Lower leg skin (tissue), 4 donors: Measurements from ENCODE around the gene MED27. TPM values are rescaled to one million over a fixed set of nuclear protein-coding genes. Genes with fewer than 3 reads are reported as not detected.

Experiments
- DNase-seq, 2 donors: peaks; one replicate each; pipeline ENCODE4 v3.0.0-alpha.2; 2019; ENCODE audit warnings: low spot score in 2 of 2
- H3K4me3 ChIP-seq: fragments of 200-600 bp; sonication (generic); 2 replicates; pipeline ENCODE4 v1.5.1; 2017; ENCODE audit warnings: mild to moderate bottlenecking, low read depth; ENCODE audit not compliant: poor library complexity, severe bottlenecking
- POLR2A ChIP-seq, 2 donors: fragments of 450-650 bp; IDR thresholded peaks; one replicate each; pipeline ENCODE4 v1.6.1; 2016 to 2017; ENCODE audit warnings: antibody characterized with exemption in 2 of 2, mild to moderate bottlenecking in 1 of 2, moderate library complexity in 1 of 2
- WGBS, 2 donors: methylation state at CpG; one replicate each; pipeline ENCODE4 v1.1.5; 2018; 5-methylcytosine and 5-hydroxymethylcytosine counted together
- intact Hi-C: fragments of 100-400 bp; cut with DNase I; formaldehyde crosslinking; loops from one replicate; pipeline ENCODE4 v1.15.0; 2023; ENCODE audit warnings: low total_unique reads
- total RNA-seq, 4 donors: library from RNA; depleted of rRNA; stranded (reverse); fragments of >200 nt; gene quantifications; one replicate each; pipeline ENCODE4 v1.1.0, GENCODE V29; 2016
- TF ChIP-seq, protein P1 (sequence below), 3 donors: fragments of 450-650 bp; IDR thresholded peaks; one replicate each; pipeline ENCODE4 v1.5.1; 2016; ENCODE audit warnings: antibody characterized with exemption in 3 of 3, mild to moderate bottlenecking in 3 of 3, moderate library complexity in 2 of 3

The MED27 gene
- total RNA-seq, 4 donors from 2014 or later = 15.4 to 20.3 (median 16.5) TPM

DNA sequence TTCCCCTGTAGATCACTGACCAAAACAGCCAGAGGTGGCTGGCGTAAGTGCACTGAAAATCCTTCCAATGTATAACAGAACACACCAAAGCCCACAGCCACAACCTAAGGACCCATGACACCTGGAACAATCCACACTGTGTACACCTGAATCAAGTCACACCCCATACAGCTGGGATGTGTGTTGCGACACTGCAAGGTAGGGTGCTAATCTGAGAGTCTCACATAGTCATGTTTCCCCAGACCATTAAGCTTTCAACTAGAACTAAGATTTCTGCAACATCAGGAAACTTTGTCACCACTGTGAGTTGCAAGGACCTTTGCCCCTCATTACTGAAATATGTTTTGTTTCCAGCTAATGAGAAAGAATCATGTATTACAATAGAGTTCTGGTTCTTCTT is 59.4 kb downstream of the MED27 start:
- DNase-seq = no peak
- no peak overlapping the region for H3K4me3 ChIP-seq
- 91 to 95% methylated on average over 2 of the region's 2 CpGs for WGBS, 2 donors
- TF ChIP-seq, protein P1, sequence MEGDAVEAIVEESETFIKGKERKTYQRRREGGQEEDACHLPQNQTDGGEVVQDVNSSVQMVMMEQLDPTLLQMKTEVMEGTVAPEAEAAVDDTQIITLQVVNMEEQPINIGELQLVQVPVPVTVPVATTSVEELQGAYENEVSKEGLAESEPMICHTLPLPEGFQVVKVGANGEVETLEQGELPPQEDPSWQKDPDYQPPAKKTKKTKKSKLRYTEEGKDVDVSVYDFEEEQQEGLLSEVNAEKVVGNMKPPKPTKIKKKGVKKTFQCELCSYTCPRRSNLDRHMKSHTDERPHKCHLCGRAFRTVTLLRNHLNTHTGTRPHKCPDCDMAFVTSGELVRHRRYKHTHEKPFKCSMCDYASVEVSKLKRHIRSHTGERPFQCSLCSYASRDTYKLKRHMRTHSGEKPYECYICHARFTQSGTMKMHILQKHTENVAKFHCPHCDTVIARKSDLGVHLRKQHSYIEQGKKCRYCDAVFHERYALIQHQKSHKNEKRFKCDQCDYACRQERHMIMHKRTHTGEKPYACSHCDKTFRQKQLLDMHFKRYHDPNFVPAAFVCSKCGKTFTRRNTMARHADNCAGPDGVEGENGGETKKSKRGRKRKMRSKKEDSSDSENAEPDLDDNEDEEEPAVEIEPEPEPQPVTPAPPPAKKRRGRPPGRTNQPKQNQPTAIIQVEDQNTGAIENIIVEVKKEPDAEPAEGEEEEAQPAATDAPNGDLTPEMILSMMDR (IDR thresholded peaks at IDR 0.05) = no peak
- TF ChIP-seq POLR2A (IDR thresholded peaks at IDR 0.05) = no peak
- intact Hi-C loops = no loop called here

DNA sequence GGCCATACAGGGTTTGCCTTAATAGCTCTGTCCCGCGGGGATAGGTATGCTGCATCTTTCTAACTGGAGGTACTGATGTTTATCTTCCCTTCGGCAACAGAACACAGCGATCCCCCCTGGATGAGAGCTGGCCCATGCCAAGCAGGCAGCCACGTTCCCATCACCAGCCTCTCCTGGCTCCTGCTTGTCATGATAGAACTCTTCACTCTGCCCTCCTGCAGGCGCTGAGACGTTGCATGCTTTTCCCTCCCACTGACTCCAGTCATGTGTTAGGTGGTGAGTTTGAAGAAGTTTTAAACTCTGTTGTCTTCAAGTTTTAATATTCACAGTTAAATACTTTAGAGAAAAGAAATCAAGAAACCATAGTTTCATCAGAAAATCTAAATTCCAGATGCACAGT is 60.0 kb downstream of the MED27 start:
- TF ChIP-seq, protein P1 (IDR thresholded peaks at IDR 0.05) = no peak
- TF ChIP-seq POLR2A (IDR thresholded peaks at IDR 0.05) = no peak
- 82 to 94% methylated on average over 7 of the region's 7 CpGs for WGBS, 2 donors
- intact Hi-C loops = no loop called here
- DNase-seq = no peak
- H3K4me3 ChIP-seq = no peak overlapping the region

DNA sequence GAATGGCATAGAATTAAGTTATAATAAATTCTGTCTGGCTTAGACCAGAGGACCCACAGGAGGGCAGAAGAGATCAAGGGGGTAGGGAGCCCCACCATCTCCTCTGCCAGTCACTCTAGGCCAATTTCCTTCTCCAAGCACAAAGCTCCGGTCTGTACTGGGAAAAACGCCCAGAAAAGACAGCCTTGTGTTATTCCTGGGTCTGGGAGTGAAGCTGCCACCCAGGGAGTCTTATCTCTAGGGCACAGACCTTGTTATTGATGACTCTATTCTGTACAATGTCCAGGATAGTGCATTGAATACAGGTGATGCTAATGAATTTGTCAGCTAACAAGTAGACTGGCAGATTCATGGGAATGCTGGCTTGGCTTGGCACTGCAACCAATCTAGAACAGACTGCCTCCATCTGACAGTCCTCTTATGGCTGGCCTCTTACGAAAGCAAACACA is 60.7 kb downstream of the MED27 start:
- 54 to 57% methylated on average over 3 of the region's 3 CpGs for WGBS, 2 donors
- no peak overlapping the region for H3K4me3 ChIP-seq
- TF ChIP-seq, protein P1 (IDR thresholded peaks at IDR 0.05) = no peak
- no peak for TF ChIP-seq POLR2A (IDR thresholded peaks at IDR 0.05)
- no peak for DNase-seq
- intact Hi-C loops = no loop called here

DNA sequence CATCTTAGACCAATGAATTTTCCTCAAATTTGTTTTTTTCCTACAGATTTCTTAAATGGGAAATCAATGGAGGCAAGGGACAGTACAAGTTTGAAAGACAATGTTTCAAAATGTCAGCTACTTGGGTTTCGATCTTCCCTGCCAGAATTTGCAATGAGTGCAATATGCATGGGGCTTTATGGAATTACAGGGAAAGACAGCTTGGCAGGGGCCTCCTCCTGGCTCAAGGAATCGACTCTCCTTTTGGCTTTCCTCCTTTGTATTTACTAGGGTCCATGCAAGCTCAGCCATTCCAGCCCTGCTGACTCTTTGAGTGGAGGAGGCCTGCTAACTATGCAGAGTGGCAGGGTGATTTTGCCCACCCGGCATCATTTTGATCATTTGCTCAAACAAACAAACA is 63.2 kb downstream of the MED27 start:
- WGBS, 2 donors = 79 to 87% methylated on average over 3 of the region's 3 CpGs
- TF ChIP-seq, protein P1 (IDR thresholded peaks at IDR 0.05) = no peak
- TF ChIP-seq POLR2A (IDR thresholded peaks at IDR 0.05) = no peak
- no peak for DNase-seq
- intact Hi-C loops = no loop called here
- H3K4me3 ChIP-seq = no peak overlapping the region

DNA sequence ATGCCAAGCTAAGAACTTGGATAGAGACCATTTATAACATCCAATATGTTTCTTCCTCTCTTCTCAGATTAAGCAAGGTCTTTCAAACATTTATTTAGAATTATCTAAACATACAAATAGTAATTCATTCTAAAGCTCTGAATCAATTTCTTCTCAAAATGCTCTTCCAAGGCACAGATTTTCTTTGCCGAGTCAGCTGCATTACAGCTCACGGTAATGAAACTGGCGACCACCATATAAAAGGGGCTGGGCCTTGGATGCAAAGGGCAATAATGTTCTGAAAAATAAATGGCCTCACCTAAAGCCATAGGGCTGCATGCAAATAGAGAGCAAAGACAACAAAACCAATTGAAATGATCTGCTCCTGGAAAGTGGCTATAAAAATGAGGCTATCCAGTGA is 63.8 kb downstream of the MED27 start:
- intact Hi-C loops = no loop called here
- TF ChIP-seq, protein P1 (IDR thresholded peaks at IDR 0.05) = no peak
- no peak for TF ChIP-seq POLR2A (IDR thresholded peaks at IDR 0.05)
- DNase-seq = no peak
- 92 to 95% methylated on average over 3 of the region's 3 CpGs for WGBS, 2 donors
- H3K4me3 ChIP-seq = no peak overlapping the region

DNA sequence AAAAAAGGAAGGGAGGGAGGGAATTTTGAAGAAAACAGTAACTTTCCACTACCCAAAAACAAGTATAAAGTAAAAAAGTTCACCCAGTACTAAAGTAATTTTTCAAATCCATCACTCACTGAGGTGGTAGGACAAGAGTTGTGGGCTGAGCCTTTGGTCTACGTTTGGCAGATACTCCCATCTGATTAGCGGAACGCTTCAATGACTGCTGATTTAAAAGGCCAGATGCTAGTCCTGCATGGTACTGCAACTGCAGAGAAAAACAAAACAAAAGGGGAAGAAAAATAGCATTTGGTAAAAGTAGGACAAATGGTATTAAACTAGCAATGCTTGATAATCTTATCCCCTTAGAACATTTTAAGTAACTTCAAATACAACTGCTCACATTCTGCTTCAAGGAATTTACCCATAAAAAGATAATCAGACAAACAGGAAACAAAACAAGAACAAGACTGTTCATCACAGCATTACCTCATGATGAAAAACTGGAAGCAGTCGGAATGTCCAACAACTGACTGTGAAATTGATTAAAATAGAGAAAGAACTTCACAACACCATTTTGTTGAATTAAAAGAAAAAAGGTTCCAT is 65.4 kb downstream of the MED27 start:
- H3K4me3 ChIP-seq = no peak overlapping the region
- intact Hi-C loops = no loop called here
- 72% methylated on average over 4 of the region's 4 CpGs for WGBS, 2 donors
- TF ChIP-seq, protein P1 (IDR thresholded peaks at IDR 0.05) = no peak
- no peak for TF ChIP-seq POLR2A (IDR thresholded peaks at IDR 0.05)
- no peak for DNase-seq
